Calu3 (cell line): Measurements from ENCODE around the gene WASF3. TPM values are rescaled to one million over a fixed set of nuclear protein-coding genes. Genes with fewer than 3 reads are reported as not detected.

ENCODE experiments used
- BruUV-seq: library from RNA; stranded (reverse); fragments of 400-500 nt; replicated peaks from 2 replicates; lab custom pipeline; 2021; lab: Mats Ljungman, UMichigan
- CTCF ChIA-PET: fragments of 300-600 bp; sonication (Branson Sonifier 250); formaldehyde crosslinking; loops from one replicate; lab custom pipeline; 2022; ENCODE audit warnings: antibody characterized with exemption; lab: Charles Lee
- DNase-seq: peaks from one replicate; pipeline ENCODE4 v3.0.0; 2022
- H3K27ac Mint-ChIP-seq: one replicate; pipeline ENCODE4 v1.8.0; 2022; ENCODE audit warnings: mixed read lengths; ENCODE audit not compliant: unreplicated experiment
- H3K27me3 Mint-ChIP-seq: one replicate; pipeline ENCODE4 v1.8.0; 2022; ENCODE audit warnings: mixed read lengths; ENCODE audit not compliant: unreplicated experiment
- H3K36me3 Mint-ChIP-seq: one replicate; pipeline ENCODE4 v1.8.0; 2022; ENCODE audit warnings: mild to moderate bottlenecking, moderate library complexity, mixed read lengths; ENCODE audit not compliant: insufficient read depth, unreplicated experiment
- H3K4me1 Mint-ChIP-seq: one replicate; pipeline ENCODE4 v1.8.0; 2022; ENCODE audit warnings: mild to moderate bottlenecking, low read depth, mixed read lengths; ENCODE audit not compliant: unreplicated experiment
- H3K4me3 Mint-ChIP-seq: one replicate; pipeline ENCODE4 v1.8.0; 2022; ENCODE audit warnings: mild to moderate bottlenecking, low read depth, moderate library complexity, mixed read lengths; ENCODE audit not compliant: unreplicated experiment
- H3K9me3 Mint-ChIP-seq: one replicate; pipeline ENCODE4 v1.8.0; 2022; ENCODE audit warnings: low read depth, mixed read lengths; ENCODE audit not compliant: unreplicated experiment
- intact Hi-C: fragments of 100-400 bp; cut with micrococcal nuclease; formaldehyde crosslinking; loops from one replicate; pipeline ENCODE4 v1.10.0; 2022; ENCODE audit not compliant: unreplicated experiment
- total RNA-seq: library from RNA; stranded (reverse); gene quantifications from 2 replicates; pipeline ENCODE4 v1.2.3, GENCODE V29; 2022
- TF ChIP-seq, protein P1 (sequence below): fragments of 200-600 bp; IDR thresholded peaks from one replicate; pipeline ENCODE4 v1.8.0; 2022; ENCODE audit warnings: antibody characterized with exemption; ENCODE audit not compliant: unreplicated experiment

The WASF3 gene
- total RNA-seq, 1 experiment from 2014 or later, result 8.7 TPM

DNA sequence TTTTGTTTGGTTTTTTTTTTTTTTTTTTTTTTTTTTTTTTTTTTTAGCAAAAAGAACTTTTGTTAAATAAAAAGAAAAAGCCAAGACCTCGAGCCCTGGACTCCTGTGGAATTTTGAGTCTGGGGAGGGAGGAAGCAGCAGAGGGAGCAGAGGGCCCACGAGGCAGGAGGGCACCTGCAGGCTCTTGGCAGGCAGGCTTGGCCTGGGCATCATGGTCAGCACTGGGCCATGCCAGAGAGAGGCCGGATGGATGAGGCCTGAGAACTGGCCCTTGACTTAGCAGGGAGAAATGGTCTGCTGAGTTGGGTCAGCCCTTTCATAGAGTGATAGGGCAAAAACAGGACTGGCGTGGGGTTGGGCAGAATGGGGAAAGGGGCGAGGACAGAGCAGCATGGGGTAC lies 102.7 kb downstream of the WASF3 start:
- H3K27ac Mint-ChIP-seq, result no peak overlapping the region
- no peaks in the 10 kb centered on the region for H3K36me3 Mint-ChIP-seq
- CTCF ChIA-PET, result interaction anchor here (0.7 kb wide), 1 partner anchor 121 kb away, joined by 3 read pairs; no protein-coding TSS in a partner anchor
- TF ChIP-seq, protein P1, sequence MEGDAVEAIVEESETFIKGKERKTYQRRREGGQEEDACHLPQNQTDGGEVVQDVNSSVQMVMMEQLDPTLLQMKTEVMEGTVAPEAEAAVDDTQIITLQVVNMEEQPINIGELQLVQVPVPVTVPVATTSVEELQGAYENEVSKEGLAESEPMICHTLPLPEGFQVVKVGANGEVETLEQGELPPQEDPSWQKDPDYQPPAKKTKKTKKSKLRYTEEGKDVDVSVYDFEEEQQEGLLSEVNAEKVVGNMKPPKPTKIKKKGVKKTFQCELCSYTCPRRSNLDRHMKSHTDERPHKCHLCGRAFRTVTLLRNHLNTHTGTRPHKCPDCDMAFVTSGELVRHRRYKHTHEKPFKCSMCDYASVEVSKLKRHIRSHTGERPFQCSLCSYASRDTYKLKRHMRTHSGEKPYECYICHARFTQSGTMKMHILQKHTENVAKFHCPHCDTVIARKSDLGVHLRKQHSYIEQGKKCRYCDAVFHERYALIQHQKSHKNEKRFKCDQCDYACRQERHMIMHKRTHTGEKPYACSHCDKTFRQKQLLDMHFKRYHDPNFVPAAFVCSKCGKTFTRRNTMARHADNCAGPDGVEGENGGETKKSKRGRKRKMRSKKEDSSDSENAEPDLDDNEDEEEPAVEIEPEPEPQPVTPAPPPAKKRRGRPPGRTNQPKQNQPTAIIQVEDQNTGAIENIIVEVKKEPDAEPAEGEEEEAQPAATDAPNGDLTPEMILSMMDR, result no peak
- H3K4me3 Mint-ChIP-seq, result no peak overlapping the region
- no peaks in the 10 kb centered on the region for H3K9me3 Mint-ChIP-seq
- intact Hi-C loops, result no loop called here
- no peaks in the 10 kb centered on the region for H3K27me3 Mint-ChIP-seq
- BruUV-seq, result no TSS peak
- no peaks in the 10 kb centered on the region for H3K4me1 Mint-ChIP-seq
- DNase-seq, result no peak

DNA sequence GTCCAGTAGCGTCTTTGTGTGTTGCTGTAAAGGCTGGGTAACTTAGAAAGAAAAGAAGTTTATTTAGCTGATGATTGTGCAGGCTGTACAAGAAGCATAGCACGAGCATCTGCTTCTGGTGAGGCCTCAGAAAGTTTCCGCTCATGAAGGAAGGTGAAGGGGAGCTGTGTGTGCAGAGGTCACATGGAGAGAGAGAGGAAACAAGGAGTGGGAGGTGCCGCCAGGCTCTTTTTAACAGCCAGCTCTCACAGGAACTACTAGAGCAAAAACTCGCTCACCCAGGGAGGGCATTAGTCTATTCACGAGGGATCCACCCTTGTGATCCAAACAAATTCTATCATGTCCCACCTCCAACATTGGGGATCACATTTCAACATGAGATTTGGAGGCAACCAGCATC lies 103.3 kb downstream of the WASF3 start:
- BruUV-seq, result no TSS peak
- H3K4me1 Mint-ChIP-seq, result no peaks in the 10 kb centered on the region
- CTCF ChIA-PET, result no interaction called here
- intact Hi-C loops, result no loop called here
- H3K4me3 Mint-ChIP-seq, result no peak overlapping the region
- no peaks in the 10 kb centered on the region for H3K9me3 Mint-ChIP-seq
- TF ChIP-seq, protein P1, result no peak
- no peak for DNase-seq
- no peaks in the 10 kb centered on the region for H3K36me3 Mint-ChIP-seq
- H3K27ac Mint-ChIP-seq, result no peak overlapping the region
- no peaks in the 10 kb centered on the region for H3K27me3 Mint-ChIP-seq

DNA sequence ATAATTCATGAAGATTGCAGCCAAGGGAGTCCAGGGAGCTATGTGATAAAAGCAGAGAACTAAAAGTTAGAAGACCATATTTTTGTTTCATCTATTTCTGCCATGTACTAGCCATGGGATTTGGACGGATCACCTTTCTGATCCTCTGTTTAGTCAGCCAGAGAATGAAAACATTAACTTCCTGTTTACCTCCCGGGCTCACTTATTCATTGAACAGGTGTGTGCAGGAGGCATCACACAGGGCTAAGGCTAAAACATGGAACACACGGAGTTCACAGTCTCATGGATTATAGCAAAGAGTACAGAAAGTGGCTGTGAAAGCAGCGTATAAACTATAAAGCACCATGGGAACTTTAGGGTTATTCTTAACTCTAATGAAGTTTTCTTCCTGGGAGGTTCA lies 106.3 kb downstream of the WASF3 start:
- intact Hi-C loops, result no loop called here
- Mint-ChIP-seq H3K9me3 (no peaks in the 10 kb centered on the region), H3K27ac (no peak overlapping the region), H3K4me1 (no peaks in the 10 kb centered on the region), H3K4me3 (no peak overlapping the region), H3K27me3 (no peaks in the 10 kb centered on the region), H3K36me3 (no peaks in the 10 kb centered on the region)
- no TSS peak for BruUV-seq
- CTCF ChIA-PET, result no interaction called here
- DNase-seq, result no peak
- TF ChIP-seq, protein P1, result no peak

DNA sequence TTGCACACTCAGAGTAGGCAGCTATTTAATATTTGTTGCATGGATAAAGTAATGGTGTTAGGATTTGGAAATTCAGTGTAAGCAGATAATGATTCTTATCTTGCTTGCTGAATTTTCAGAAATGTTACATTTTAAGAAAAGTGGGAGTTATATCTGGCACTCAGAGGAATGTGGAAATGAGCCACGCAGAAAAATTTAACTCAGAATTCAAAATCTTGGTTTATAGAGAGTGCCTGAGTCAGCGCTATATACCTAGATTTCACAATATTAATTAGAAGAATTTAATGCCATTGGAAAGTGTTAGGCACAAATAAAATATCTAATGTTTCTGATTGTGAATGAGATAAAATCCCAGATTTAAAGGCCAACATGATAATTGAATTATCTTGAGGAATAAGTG lies 106.8 kb downstream of the WASF3 start:
- TF ChIP-seq, protein P1, result no peak
- H3K4me1 Mint-ChIP-seq, result no peaks in the 10 kb centered on the region
- DNase-seq, result no peak
- H3K27ac Mint-ChIP-seq, result no peak overlapping the region
- no peaks in the 10 kb centered on the region for H3K27me3 Mint-ChIP-seq
- CTCF ChIA-PET, result no interaction called here
- intact Hi-C loops, result no loop called here
- BruUV-seq, result no TSS peak
- H3K4me3 Mint-ChIP-seq, result no peak overlapping the region
- no peaks in the 10 kb centered on the region for H3K36me3 Mint-ChIP-seq
- H3K9me3 Mint-ChIP-seq, result no peaks in the 10 kb centered on the region

DNA sequence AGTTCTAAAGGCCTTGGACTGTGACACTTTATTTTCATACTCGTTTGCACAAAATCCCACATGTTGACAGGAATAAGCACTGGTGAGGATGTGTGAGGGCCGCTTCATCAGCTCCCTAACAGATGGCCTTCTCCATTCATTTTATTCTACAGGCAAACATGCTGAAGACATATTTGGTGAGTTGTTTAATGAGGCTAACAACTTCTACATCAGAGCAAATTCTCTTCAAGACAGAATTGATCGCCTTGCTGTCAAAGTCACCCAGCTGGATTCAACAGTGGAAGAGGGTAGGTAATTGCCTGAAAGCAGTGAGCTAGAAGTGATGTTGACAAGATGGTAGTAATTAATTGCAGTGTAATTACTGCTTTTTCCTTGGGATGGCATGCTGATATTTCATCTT lies 107.4 kb downstream of the WASF3 start:
- Mint-ChIP-seq H3K9me3 (no peaks in the 10 kb centered on the region), H3K27ac (no peak overlapping the region), H3K4me3 (no peak overlapping the region), H3K4me1 (no peaks in the 10 kb centered on the region), H3K36me3 (no peaks in the 10 kb centered on the region), H3K27me3 (no peaks in the 10 kb centered on the region)
- intact Hi-C loops, result no loop called here
- CTCF ChIA-PET, result no interaction called here
- TF ChIP-seq, protein P1, result no peak
- BruUV-seq, result no TSS peak
- no peak for DNase-seq
